Skeletal muscle cell (primary cell): Measurements from ENCODE around the gene MLIP.
A peak's percentile ranks its signal among the peaks of the same experiment; 100 is the strongest.

ENCODE experiments used
- DNase-seq: peaks from one replicate; pipeline ENCODE4 v3.0.0-alpha.2; 2010; ENCODE audit warnings: low read depth
- H3K4me3 ChIP-seq: 2 replicates; pipeline ENCODE4 v1.5.1; 2011; ENCODE audit warnings: low read depth, mild to moderate bottlenecking, control low read depth, low read length, moderate library complexity

MLIP gene

DNA sequence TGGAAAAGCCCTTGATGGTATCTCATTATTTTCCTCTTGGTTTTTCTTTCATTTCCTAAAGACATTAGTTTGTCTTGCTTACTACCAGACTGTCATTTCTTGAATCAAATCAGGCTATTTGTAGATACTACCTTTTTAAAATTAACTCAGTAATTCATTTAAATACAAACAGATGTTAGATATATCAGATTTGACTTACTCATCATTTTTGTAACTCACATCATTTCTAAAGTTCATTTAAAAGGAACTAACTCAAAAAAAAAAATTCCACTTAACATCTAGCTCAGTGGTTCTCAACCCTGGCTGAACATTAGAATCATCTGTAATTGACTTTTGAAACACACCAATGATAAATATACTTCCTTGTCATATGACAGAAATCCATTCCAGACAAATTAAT lies 148.8 kb downstream of the MLIP start:
- H3K4me3 ChIP-seq = no peak overlapping the region
- DNase-seq = no peak

DNA sequence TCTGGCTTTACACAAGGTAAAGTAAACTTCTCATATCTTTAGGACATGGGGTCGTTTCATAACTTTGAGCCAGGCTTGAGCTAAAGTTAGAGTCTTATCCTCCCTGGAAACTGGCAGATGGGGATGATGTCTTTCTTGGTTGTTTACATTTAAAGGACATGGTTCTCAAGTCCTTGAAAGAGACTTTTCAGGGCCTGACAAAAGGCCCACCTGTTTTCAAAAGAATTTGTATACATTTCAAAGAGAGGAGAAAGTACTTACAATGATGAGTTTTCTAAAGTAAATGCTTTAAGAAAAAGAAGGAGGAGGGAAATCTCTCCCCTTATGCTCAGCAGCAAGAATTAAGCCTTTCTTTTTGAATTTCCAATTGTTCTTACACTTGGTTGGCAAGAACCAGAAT lies 151.3 kb downstream of the MLIP start:
- DNase-seq = no peak
- H3K4me3 ChIP-seq = no peak overlapping the region

DNA sequence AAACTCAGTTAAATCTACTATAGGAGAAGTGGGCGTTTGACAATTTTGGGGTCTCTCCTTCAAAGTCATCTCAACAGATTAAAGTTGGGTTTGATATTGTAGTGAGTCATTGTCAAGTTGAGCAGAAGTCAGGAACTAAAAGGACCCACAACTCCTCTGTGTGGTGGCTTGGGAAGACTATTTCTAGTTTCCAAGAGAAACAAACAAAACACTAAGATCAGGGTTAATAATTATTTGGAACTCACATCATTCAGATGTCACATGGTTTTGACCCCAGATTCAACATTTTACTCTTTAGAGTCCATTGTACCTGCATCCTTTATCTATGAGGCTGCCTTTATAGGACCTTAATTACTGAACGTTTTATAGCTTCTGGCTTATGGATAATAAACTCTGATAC lies 151.7 kb downstream of the MLIP start:
- no peak overlapping the region for H3K4me3 ChIP-seq
- no peak for DNase-seq

DNA sequence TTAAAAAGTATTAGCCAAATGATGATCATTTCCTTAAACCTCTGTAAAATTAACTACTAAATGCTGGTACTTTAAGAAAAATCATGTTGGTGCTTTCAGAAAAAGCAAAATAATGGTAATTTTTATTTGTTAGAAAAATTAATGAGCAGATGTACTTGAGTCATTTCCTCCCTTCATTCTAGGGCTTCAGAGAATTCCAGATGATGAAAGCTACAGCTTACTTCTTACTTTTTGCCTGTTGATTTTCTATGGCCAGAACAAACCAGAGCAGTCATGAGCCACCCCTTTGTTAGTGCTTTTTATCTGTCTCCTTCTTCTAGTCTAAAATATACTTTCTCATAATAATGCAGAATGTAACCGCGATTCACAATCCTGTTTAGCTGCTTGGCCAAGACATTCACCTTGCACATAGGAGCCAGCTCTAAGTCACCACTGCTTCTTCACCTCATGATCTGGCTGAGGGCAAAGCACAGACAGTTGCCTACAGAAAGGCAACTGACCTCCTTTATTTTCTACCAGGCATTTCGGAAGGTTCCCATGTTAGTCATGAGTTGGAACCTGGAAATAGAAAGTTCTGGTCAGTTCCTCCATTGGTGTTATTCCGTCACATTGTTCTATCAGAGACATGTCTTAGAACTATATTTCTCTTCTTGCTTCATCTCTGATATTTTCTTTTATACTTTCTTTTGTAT lies 153.5 kb downstream of the MLIP start:
- H3K4me3 ChIP-seq = no peak overlapping the region
- DNase-seq = peak; percentile 13

DNA sequence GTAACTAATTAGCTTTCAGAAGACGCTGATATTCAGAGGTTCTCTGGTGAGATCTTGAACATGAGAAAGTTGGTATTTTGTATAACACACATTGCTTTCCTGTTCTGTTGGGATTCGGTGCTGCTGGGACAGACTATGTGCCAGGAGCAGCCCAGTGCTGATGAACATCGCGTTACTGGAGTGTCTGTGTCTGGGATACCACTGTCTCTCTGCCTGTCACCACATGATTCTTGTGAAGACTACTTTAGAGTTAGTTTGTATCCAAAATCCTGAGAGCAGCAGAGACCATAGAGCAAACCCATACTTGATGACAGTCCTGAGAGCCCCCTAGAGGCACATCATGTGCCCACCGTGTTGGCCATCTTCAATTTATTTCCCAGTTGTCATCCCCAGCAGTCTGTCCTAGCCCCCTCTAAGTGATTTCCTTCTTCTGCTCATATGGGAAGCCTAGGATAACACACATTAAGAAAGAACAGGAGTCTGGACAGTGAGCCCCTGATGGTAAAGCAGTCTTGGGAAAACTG lies 155.2 kb downstream of the MLIP start:
- DNase-seq = no peak

DNA sequence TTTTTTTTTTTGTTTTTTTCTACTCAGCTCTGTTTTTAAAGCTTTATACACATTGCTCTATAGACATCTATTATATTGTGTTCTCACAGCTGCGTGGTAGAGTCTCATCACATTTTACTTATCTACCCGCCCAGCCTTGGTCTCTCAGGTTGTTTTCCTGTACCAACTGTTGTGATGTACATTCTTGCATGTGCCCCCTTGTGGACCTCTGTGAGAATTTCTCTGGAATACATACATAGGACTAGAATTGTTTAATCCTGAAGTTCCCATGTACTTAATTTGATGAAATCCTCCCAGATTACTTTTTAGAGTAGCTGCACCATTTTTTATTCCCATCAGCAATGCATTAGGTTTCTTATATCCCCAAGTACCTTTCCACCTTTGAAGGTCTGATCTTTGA lies 156.6 kb downstream of the MLIP start:
- H3K4me3 ChIP-seq = no peak overlapping the region
- DNase-seq = no peak

More for the DNA sequence above, 155.2 kb downstream of the MLIP start:
- H3K4me3 ChIP-seq = no peak overlapping the region

DNA sequence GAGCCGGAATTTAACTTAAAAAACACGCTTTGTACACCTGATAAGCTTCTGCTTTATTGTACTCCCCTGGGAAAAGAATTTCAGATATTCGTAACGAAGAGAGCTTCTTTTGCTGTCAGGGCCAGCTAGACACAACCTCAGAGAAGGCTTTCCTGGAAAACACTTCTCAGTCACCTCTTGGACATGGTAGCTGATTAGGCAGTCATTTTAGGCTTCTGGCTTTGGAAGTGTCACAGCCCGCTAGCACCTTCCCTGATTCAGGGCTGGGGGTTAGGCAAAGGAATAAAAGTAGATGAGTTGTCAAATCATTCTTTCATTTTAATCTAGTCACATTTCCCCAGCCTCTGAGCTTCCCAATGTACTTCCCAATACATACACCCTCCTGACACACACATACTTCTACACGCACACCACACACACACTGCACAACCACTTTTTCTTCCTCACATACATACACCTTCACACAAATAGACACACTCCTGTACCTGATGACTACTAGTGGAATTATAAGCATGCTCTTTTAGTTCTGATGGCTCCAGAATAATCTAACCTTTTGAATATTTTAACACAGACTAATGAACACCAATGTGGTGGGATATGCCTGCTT lies 162.1 kb downstream of the MLIP start:
- DNase-seq = no peak
- no peak overlapping the region for H3K4me3 ChIP-seq

DNA sequence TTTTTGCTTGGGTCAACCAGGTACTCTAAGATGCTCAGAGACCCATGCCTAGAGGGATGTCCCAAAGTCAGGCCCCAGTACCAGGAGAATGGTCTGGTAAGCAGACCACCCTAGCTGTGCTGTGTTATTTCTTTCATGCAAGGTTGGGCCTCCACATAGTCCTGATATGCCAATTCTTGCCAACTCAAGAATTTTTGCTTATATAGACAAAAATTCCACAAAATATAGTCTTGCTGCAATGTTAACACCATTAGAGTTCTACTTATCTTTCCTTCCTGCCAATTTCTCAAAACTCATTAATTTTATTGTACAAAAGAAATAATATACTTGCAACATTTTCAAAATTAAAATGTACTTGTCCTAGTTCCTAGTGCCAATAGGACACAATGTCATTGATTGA lies 163.1 kb downstream of the MLIP start:
- no peak overlapping the region for H3K4me3 ChIP-seq
- DNase-seq = no peak

DNA sequence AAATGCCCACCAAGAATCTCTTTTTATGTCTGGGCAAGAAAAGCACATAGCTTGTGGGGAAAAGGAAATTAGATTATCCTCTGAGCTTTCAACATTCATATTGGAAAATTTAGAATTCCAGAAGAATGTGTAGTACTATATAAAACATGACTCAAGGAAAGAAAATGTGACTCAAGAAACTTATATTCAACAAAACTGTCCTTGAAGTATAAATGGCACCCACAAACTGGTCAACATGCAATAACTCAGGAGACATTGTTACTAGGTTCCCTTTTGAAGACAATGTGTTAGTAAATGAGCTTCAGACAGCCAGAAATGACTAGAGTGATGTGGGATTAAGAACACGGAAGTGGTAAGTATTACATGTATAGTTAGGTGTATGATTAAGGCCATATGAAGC lies 170.9 kb downstream of the MLIP start:
- peak; percentile 82 for DNase-seq

DNA sequence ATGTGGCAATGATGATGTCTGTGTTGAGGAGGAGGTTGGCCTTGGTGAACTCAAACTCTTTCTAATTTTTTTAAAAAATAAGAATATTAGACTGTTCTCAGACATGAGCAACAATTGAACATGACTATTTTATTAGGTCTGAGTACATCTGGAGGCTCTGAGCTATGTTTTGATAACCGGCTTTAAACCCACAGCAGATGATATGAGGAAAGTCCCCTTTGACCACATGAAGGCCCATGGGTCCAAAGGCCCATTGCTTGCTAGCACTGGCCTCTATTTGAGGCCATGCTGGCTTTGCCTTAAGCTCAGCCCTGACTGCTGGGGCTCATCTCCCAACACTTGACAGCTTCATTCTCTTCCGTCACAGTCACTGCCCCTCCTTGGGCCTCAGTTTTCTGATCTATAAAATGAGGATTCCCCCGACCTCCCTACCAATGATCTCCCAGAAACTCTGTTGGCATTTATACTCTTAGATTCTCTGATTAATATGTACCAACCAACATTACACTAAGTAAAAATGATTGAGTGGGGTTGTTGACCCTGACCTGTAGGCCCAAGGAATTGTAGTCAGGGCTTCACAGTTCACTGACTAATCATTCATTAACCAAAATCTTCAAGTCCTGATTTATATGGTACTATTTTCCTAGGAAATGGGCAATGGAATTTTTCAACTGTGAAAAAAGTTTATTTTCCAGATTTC lies 173.1 kb downstream of the MLIP start:
- no peak for DNase-seq
- H3K4me3 ChIP-seq = no peak overlapping the region

More for the DNA sequence above, 170.9 kb downstream of the MLIP start:
- H3K4me3 ChIP-seq = no peak overlapping the region

DNA sequence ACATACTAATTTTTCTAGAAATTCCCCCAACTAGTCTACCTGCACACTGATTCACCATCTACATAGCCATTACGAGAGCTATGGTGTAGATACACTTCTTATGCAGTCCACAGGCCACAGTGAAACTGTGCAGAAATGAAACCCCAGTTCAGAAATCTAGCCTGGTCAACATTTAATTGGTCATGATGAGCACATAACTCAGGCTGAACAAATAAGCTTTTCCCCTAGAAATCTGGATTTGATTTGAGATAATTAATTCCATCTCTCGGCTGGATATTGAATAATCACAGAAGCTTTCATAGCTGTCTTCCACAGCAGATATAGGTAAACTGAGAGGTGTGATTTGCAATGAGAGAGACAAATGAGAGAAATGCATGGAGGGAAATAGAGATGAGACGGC lies 174.4 kb downstream of the MLIP start:
- DNase-seq = no peak
- no peak overlapping the region for H3K4me3 ChIP-seq

DNA sequence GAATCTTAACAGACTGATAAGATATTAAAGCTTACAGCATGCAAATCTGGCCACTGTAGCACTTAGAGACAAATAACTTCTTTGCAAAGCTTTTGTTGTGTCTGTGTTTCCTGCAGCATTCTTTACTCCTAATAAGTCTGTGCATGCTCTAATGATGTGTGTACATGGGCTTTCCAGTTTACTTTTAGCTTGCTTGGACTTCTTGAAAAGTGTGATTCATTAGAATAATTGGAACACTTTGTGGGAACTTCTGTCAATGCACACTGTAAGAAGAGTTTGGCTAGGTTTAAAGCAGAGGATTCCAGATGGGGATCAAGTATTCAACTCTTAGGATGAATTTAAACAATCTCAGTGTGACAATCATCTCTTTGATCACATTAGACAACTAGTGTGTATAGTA lies 174.9 kb downstream of the MLIP start:
- no peak for DNase-seq

DNA sequence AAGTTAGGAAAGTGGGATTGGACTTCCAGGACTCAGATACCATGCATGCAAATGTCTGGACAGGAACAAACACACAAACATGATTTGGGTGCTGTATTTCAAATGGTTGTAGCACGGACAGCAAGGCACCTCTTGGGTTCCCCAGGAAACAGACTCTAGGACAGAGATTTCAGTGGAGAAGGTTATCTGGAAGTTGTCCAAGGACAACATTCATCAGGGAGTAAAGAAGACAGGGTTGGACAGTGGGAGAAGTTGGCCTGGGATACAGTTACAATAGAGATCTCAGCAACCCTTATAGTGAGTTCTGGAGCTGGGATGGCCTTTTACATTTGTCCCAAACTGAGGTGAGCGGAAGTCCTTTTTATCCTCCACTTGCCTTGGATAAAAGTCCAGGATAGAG lies 177.2 kb downstream of the MLIP start:
- no peak for DNase-seq
- no peak overlapping the region for H3K4me3 ChIP-seq

More for the DNA sequence above, 174.9 kb downstream of the MLIP start:
- no peak overlapping the region for H3K4me3 ChIP-seq

DNA sequence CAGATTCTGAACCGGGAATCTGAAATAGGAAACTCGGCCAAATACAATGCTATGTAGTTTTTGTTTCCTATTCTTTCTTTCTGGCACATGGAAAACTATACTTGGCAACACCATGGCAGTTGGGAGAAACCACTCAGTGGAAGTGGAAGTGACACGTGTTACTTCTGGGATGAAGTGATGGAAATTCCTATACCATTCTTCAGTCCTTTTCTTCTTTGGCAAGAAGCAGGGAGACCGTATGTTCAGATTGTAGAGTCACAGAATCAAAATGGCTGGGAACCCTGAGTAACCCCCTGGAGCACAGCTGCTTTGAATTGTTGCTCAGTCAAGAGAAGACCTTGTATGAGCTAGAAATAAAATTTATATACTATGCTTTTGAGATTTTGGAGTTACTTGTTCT lies 178.2 kb downstream of the MLIP start:
- no peak overlapping the region for H3K4me3 ChIP-seq
- no peak for DNase-seq

DNA sequence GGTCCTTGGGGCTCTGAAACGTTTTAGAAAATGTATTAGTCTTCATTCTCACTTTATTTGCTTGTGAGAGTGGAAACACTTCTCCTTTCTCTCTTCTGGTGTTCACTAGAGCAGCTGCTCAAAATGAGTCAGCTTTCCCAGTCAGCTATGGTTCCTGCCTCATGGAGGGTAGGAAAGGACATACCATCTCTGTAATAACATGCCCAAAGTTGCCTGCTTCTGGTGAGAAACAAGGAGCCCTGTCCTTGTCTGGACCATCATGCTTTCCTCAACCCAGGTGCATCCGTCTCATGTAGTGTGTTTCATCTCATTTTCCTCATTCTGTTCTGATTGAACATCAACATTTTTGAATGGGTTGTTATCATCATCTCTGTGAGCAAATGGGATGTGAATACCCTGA lies 179.9 kb downstream of the MLIP start:
- H3K4me3 ChIP-seq = no peak overlapping the region
- DNase-seq = peak; percentile 45

DNA sequence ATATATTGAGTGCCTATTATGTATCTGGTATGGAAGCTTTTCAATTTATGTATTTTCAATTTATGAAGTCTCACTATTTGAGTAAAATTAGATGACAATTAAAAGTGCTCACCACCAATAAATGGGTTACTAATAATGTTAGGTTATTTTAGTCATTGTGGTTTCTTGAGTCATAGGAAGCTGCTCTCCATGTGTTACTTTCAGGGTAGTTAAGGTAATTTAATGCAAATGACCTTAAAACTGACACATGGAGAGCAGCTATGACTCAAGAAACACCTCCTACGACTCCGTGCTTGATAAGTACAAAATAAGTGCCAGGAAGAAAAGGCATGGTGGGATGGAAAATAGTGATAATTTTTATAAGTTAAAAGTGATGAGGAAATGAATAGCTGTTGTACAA lies 180.5 kb downstream of the MLIP start:
- no peak overlapping the region for H3K4me3 ChIP-seq
- no peak for DNase-seq

DNA sequence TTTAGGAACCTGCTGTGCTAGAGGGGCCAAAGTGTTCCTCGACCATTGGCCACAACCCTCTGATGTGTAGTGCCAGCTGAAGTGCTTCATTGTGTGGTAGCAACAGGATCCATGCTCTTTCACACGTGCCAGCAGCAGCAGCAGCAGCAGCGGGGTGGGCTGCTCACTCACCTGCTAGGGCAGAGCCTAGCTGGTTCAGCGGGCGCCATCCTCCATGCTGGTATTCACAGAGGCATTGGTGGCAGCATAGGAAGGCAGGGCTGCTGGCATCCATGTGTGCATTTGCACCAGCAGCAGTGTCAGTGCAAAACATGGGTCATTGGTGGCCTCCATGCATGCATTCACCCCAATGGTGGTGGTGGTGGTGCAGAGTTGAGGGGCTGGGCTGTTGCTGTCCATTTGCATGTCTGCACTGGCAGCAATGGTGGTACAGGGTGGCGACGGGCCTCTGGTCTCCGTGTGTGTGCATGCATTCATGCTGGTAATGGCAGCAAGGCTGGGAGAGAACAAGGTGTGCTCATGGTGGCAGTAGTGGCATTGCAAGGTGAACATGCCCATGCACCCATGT lies 183.8 kb downstream of the MLIP start:
- H3K4me3 ChIP-seq = no peak overlapping the region

DNA sequence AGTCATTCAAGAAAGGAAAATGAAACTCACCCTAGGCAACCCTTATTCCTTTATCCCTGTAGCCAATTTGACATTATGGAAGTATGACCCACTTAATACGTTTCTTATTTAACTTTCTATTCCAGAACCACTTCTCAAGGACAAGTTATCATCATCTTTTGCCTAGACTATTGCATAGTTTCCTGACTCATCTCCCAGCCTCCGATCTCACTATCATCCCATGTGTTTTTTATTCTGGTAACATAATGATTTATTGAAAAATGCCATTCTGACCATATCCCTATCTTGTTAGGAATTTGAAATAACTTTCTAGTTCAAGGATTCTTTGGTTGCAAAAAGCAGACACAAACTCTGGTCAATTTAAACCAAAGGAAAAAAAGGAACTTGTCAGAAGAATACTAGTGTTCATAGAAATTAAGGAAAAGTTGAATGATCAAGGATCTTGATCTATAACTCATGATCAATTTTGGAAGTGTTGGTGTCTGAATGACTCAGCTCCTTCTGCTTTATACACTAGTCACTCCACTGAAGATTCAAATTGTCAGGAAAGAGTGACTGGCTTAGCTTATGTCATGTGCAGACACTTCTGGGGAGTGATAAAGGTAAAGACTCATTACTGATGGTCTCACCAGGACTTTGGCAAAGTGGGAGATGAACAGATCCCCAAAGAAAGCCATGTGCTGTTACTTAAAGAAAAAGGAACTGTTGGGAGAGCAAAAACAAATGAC lies 188.5 kb downstream of the MLIP start:
- DNase-seq = no peak

More for the DNA sequence above, 183.8 kb downstream of the MLIP start:
- DNase-seq = no peak

DNA sequence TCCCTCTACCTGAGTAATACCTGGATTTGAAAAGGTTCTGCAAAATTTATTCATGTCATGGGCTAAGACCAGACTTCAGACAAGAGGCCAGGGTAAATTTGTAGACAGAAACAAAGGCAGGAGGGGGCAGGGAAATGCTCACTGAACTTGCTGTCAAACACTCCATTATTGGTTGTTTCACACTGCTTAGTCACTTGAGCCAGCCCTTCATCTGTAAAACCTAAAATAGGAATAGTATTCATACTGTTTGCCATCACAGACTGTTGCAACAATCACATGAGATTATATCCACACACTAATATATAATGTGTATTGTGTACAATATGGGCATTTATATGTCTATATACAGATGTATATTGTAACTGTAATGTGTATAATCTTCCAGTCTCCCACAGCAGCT lies 190.5 kb downstream of the MLIP start:
- no peak for DNase-seq
- no peak overlapping the region for H3K4me3 ChIP-seq

More for the DNA sequence above, 188.5 kb downstream of the MLIP start:
- no peak overlapping the region for H3K4me3 ChIP-seq
